ENCODE data around the gene C4A. TPM values are rescaled to one million over a fixed set of nuclear protein-coding genes. Genes with fewer than 3 reads are reported as not detected.

C4A gene
- 0.53 and 1.3 TPM in 2 replicates for total RNA-seq

DNA sequence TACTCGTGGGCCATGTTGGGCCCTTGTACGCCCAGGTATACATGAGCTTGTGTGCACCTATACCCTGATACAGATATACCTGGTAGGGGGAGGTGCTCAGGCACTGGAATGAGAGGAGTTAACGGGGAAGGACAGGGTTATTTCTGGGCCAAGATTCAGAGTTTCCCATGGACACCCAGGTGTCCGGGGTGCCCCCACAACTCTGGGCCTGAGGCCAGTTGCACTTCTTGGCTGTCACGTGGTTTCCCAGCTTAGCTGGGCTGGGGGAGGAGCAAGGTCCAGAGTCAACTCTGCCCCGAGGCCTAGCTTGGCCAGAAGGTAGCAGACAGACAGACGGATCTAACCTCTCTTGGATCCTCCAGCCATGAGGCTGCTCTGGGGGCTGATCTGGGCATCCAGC lies at the start of gene C4A:
C4A (plus strand) TSS at position 314 of the 400 bp plus-strand sequence; CDS start at position 365, 51 bp downstream.

DNA sequence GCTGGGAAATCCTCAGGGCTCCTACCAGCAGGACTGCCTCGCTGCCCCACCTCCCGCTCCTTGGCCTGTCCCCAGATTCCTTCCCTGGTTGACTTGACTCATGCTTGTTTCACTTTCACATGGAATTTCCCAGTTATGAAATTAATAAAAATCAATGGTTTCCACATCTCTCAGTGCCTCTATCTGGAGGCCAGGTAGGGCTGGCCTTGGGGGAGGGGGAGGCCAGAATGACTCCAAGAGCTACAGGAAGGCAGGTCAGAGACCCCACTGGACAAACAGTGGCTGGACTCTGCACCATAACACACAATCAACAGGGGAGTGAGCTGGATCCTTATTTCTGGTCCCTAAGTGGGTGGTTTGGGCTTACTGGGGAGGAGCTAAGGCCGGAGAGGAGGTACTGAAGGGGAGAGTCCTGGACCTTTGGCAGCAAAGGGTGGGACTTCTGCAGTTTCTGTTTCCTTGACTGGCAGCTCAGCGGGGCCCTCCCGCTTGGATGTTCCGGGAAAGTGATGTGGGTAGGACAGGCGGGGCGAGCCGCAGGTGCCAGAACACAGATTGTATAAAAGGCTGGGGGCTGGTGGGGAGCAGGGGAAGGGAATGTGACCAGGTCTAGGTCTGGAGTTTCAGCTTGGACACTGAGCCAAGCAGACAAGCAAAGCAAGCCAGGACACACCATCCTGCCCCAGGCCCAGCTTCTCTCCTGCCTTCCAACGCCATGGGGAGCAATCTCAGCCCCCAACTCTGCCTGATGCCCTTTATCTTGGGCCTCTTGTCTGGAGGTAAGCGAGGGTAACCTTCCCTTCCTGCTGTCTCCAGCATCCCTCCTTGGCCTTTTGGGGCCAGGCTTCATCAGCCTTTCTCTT lies 36.1 kb upstream of the C4A start, which contains the start of gene CFB:
CFB (plus strand) TSS at position 589 of the 863 bp plus-strand sequence; CDS start at position 716, 127 bp downstream.

GRCh38 chr6:31958741-31959739 lies 22.8 kb upstream of the C4A start, which contains the start of the genes NELFE and SKIC2:
NELFE (minus strand) TSS chr6:31958971; CDS start chr6:31958446, 525 bp downstream.
SKIC2 (plus strand) TSS chr6:31959175; CDS start chr6:31959193, 18 bp downstream.

DNA sequence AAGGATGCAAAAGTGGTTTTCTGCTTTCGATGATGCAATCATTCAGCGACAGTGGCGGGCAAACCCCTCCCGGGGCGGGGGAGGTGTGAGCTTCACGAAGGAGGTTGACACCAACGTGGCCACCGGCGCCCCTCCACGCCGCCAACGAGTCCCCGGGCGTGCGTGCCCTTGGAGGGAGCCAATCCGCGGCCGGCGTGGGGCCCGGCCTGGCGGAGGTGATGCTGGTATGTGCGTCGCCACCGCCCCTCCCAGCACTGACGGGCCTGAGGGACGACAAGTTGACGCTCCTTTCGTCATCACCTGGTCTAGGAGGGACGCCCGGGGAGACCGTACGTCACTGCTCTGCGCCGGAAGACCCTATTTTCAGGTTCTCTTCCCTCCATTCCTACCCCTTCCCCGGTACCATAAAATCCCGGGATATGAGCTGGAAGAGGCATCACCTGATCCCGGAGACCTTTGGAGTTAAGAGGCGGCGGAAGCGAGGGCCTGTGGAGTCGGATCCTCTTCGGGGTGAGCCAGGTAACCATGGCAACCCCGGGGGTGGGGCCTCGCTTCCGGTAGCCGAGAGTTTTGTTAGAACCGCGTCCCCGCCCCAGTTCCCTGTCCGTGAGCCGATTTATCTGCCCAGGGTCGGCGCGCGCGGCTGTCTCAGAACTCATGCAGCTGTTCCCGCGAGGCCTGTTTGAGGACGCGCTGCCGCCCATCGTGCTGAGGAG lies 9.7 kb upstream of the C4A start, which contains the start of gene DXO:
DXO (minus strand) TSS at position 146 of the 716 bp plus-strand sequence. CDS start 463 bp downstream, outside the sequence.

DNA sequence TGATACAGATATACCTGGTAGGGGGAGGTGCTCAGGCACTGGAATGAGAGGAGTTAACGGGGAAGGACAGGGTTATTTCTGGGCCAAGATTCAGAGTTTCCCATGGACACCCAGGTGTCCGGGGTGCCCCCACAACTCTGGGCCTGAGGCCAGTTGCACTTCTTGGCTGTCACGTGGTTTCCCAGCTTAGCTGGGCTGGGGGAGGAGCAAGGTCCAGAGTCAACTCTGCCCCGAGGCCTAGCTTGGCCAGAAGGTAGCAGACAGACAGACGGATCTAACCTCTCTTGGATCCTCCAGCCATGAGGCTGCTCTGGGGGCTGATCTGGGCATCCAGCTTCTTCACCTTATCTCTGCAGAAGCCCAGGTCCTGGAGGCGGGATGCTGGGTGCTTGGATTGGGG lies 32.7 kb downstream of the C4A start, which contains the start of gene C4B:
C4B (plus strand) TSS at position 249 of the 400 bp plus-strand sequence; CDS start at position 300, 51 bp downstream.

DNA sequence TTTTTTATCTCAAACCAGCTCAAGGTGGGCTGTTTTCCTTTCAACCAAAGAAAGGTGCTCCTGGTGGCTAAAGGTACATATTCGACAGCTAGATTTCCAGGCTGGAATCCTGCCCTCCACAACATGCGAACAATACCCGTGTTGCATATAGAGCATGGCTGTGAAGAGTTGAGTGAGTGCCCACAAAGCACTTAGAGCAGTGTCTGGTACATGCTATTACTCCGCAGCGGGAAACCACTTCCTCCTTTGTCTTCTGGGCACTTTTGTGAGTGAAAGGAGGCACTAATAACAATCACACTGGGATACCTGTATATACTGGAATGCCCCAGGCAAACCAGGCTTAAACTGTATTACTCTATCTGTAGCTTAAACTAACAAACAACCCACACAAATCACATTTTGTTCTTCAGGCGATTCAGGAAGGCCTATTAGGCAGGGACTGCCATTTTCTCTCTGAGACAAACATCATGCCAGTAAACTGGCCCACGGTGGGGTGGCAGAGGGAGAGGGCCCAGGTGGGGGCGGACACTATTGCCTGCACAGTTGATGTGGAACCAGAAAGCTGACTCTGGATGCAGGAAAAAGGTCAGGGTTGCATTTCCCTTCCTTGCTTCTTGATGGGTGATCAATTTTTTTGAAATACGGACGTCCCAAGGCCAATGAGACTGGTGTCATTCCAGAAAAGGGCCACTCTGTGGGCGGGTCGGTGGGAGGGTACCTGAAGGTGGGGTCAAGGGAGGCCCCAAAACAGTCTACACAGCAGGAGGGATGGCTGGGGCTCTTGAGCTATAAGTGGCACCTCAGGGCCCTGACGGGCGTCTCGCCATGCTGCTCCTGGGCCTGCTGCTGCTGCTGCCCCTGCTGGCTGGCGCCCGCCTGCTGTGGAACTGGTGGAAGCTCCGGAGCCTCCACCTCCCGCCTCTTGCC lies 56.0 kb downstream of the C4A start, which contains the start of gene CYP21A2:
CYP21A2 (plus strand) TSS at position 818 of the 927 bp plus-strand sequence; CDS start at position 826, 8 bp downstream.

Other genes with a start within 250 kb of the C4A start
- 1,055 and 1,092 TPM in 2 replicates for gene CLIC1, start 245.5 kb upstream of the C4A start, total RNA-seq
- gene MSH5, start 242.1 kb upstream of the C4A start, total RNA-seq, result 8.3 and 14.5 TPM in 2 replicates
- gene SAPCD1, start 219.4 kb upstream of the C4A start, total RNA-seq, result 0.67 and 1.7 TPM in 2 replicates
- gene VWA7, start 204.7 kb upstream of the C4A start, total RNA-seq, result 0.49 and 1.6 TPM in 2 replicates
- gene VARS1, start 186.3 kb upstream of the C4A start, total RNA-seq, result 102 and 107 TPM in 2 replicates
- 117 and 140 TPM in 2 replicates for gene LSM2, start 175.1 kb upstream of the C4A start, total RNA-seq
- 0.33 and 0.39 TPM in 2 replicates for gene HSPA1L, start 166.8 kb upstream of the C4A start, total RNA-seq
- 158 and 167 TPM in 2 replicates for gene HSPA1A, start 166.5 kb upstream of the C4A start, total RNA-seq
- gene HSPA1B, start 154.3 kb upstream of the C4A start, total RNA-seq, result 110 and 126 TPM in 2 replicates
- 96.4 and 102 TPM in 2 replicates for gene NEU1, start 119.2 kb upstream of the C4A start, total RNA-seq
- gene SLC44A4, start 103.1 kb upstream of the C4A start, total RNA-seq, result 0.30 and 0.33 TPM in 2 replicates
- gene EHMT2, start 84.4 kb upstream of the C4A start, total RNA-seq, result 35.4 and 39.2 TPM in 2 replicates
- gene ZBTB12, start 80.0 kb upstream of the C4A start, total RNA-seq, result 0.53 and 0.54 TPM in 2 replicates
- not detected in 2 replicates for gene C2, start 54.3 kb upstream of the C4A start, total RNA-seq
- gene CFB, start 36.0 kb upstream of the C4A start, total RNA-seq, result 3.9 and 7.0 TPM in 2 replicates
- gene NELFE, start 23.1 kb upstream of the C4A start, total RNA-seq, result 99.5 and 101 TPM in 2 replicates
- 38.9 and 44.7 TPM in 2 replicates for gene SKIC2, start 22.9 kb upstream of the C4A start, total RNA-seq
- gene DXO, start 9.9 kb upstream of the C4A start, total RNA-seq, result 18.7 and 22.7 TPM in 2 replicates
- 0.33 and 1.6 TPM in 2 replicates for gene C4B, start 32.7 kb downstream of the C4A start, total RNA-seq
- gene CYP21A2, start 56.4 kb downstream of the C4A start, total RNA-seq, result not detected in 2 replicates
- 2.5 and 3.3 TPM in 2 replicates for gene TNXB, start 127.3 kb downstream of the C4A start, total RNA-seq
- gene ATF6B, start 146.2 kb downstream of the C4A start, total RNA-seq, result 21.3 and 27.2 TPM in 2 replicates
- 3.3 and 5.1 TPM in 2 replicates for gene FKBPL, start 148.2 kb downstream of the C4A start, total RNA-seq
- not detected in 2 replicates for gene PRRT1, start 169.9 kb downstream of the C4A start, total RNA-seq
- 14.4 and 22.5 TPM in 2 replicates for gene PPT2, start 172.1 kb downstream of the C4A start, total RNA-seq
- gene EGFL8, start 182.5 kb downstream of the C4A start, total RNA-seq, result 1.5 and 2.3 TPM in 2 replicates
- 29.4 and 31.0 TPM in 2 replicates for gene AGPAT1, start 194.0 kb downstream of the C4A start, total RNA-seq
- 68.7 and 75.7 TPM in 2 replicates for gene RNF5, start 196.3 kb downstream of the C4A start, total RNA-seq
- gene AGER, start 202.2 kb downstream of the C4A start, total RNA-seq, result 0.59 and 1.3 TPM in 2 replicates
- gene PBX2, start 208.1 kb downstream of the C4A start, total RNA-seq, result 25.1 and 33.4 TPM in 2 replicates
- 17.0 and 20.5 TPM in 2 replicates for gene GPSM3, start 210.6 kb downstream of the C4A start, total RNA-seq
- 89.3 and 98.6 TPM in 2 replicates for gene NOTCH4, start 242.0 kb downstream of the C4A start, total RNA-seq